HG02588 (cell line): ENCODE results near the gene CNOT1.
"Not testable (repeated sequence)": the region's sequence is repeated elsewhere in the genome, so short reads cannot be mapped to it uniquely, and the experiment has no call there.

Source experiments
- ATAC-seq: cut with Tn5 transposase; IDR thresholded peaks from one replicate; pipeline ENCODE4 v1.9.1; 2021; ENCODE audit warnings: mild to moderate bottlenecking, moderate library complexity; ENCODE audit not compliant: unreplicated experiment

The CNOT1 gene

DNA sequence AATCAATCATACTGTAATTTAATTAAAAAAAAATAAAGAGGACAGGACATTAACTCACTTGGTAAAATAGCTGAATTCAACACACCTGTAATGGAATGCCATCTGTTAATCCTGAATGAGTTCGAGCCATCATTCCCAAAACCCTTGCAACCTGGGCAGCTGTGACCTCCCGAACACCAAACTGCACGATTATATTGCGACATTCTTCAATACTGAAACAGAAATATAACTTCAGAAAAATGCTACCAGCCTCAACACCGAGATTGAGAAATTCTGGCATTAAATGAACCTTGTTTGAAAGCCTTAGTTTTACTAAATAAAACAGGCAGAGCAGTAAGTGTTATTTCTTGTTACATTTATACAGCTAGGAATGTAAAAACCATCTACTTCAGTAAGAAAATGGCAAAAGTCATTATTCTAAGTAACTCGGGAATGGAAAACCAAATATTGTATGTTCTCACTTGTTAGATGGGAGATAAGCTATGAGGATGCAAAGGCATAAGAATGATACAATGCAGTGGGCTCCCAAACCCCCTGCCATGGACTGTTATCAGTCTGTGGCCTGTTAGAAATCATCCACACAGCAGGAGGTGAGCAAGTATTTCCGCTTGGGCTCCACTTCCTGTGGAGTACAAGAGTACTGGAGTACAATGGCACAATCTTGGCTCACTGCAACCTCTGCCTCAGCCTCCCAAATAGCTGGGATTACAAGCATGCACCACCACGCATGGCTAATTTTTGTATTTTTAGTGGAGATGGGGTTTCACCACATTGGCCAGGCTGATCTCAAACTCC, 46.5 kb downstream of the CNOT1 start:
- no peak for ATAC-seq

- no peak for ATAC-seq
Measured at GRCh38 chr16:58582133-58582532, 47.5 kb downstream of the CNOT1 start.

- ATAC-seq = no peak
Measured at GRCh38 chr16:58579587-58579986, 50.0 kb downstream of the CNOT1 start.

GRCh38 chr16:58578642-58579041, 51.0 kb downstream of the CNOT1 start:
- ATAC-seq = no peak

- ATAC-seq = no peak
Measured at GRCh38 chr16:58577141-58577540, 52.5 kb downstream of the CNOT1 start.

DNA sequence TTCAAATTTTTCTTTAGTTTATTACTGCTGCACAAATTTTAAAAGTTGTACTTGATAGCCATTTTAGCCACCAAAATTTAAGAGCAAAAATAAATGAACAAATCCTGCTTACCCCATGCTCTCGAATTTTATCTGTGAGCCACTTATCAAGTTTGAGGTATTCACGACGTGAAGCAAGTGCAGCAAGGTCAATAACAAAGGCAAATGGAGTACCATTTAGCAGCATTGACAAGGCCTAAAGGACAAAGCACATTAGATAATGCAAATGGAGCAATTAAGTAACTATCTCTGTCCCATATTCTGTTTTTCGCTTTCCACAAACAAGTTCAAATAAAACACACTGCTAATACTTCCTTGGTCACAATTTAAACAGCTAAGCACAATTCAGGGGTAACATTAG, 54.7 kb downstream of the CNOT1 start:
- no peak for ATAC-seq

GRCh38 chr16:58565697-58566096, 63.9 kb downstream of the CNOT1 start:
- not testable (repeated sequence) for ATAC-seq

DNA sequence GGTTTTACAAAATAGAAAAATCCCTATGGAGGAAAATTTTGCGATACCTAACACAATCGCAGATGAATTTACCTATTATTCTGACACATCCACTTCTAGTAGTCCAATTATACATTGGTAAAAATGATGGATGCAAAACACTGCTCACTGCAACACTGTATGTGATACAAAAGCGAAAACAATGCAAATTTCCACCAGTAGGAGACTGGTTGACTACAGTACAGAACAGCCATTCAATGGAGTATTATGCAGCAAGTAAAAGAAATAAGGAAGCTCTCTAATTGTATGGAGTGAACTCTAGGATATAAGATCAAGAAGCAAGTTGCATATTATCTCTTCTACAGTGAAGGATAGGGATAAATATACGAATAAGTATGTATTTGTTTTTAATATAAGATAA, 65.9 kb downstream of the CNOT1 start:
- no peak for ATAC-seq

DNA sequence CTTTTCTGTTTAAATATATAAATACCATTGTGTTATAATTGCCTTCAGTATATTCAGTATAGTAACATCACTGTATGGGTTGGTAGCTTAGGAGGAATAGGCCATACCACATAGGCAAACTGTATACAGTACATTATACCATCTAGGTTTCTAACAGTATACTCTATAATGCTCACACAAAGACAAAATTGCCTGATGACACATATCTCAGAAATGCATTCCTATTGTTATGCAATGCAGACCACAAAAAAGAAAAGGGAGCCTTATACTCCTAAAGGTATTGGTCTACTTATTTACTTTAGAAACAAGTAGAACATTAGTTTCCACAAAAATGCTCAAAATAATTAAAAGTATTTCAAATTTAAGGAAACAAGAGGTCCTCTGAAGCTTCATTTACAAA, 66.4 kb downstream of the CNOT1 start:
- no peak for ATAC-seq

GRCh38 chr16:58556678-58557077, 72.9 kb downstream of the CNOT1 start:
- ATAC-seq = no peak

GRCh38 chr16:58551496-58551895, 78.1 kb downstream of the CNOT1 start:
- no peak for ATAC-seq

GRCh38 chr16:58548378-58548777, 81.2 kb downstream of the CNOT1 start:
- ATAC-seq = no peak

DNA sequence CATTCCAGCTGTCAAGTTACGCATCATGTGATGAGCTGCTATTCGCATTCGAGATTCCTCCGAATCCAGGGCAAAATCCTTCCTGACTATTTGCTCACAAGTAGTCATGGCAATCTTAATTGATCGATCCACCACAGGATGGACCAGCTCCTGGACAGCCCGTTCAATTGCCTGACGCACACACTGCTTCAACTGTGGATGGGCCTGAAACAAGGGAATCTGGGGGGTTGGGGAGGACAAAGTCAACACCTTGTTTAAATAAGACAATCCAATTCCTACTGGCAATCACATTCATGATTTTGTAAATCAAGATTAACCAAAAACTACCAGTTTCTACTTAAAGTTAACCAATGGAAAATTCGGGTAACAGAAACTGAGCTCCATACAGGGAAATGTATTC, 85.9 kb downstream of the CNOT1 start:
- ATAC-seq = no peak

- no peak for ATAC-seq
Measured at GRCh38 chr16:58542291-58542690, 87.3 kb downstream of the CNOT1 start.

DNA sequence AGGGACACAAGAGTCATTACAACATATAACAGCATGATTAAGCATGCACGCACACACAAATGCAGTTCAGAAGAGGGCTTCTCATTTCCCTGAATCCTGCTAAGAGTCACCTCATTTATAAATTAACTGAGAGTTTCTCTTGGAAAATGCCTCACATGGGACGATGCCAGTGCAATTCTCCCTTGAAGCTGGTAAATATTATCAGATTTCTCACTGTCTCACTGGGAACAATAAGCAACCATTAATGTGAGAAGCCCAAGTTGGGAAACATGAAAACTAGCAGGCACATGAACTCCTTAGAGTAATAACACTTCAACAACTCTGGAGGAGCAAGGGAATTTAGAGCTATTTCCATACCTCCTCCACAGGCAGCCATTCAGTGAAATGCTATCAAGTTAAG, 87.9 kb downstream of the CNOT1 start:
- ATAC-seq = no peak

- ATAC-seq = no peak
Measured at GRCh38 chr16:58537124-58537906, 92.3 kb downstream of the CNOT1 start.

- ATAC-seq = no peak
Measured at GRCh38 chr16:58536278-58536677, 93.3 kb downstream of the CNOT1 start.

- no peak for ATAC-seq
Measured at GRCh38 chr16:58535100-58535499, 94.5 kb downstream of the CNOT1 start.

DNA sequence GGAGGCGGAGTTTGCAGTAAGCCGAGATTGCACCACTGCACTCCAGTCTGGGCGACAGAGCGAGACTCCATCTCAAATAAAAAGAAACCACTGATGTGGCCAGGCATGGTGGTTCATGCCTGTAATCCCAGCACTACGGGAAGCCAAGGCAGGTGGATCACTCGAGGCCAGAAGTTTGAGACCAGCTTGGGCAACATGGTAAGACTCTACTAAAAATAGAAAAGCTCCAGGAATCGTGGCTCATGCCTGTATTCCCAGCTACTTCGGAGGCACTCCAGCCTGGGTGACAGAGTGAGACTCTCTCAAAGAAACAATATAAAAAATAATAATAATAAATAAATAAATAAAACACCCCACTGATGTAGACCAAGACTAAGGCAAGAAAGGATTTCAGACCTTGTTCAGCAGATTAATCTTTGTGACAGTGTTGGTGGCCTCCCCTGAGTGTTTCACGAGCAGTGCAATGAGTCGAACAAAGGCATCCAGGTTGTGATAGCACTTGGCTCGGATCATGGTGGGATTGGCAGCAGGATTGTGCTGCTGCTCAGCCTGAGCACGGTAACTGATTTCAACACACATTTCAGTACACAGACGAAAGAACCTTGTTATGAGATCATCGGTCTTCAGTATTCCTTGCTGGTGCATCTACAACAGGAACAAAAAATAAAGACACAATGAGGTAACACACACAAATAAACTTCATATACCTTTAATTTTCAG, 95.7 kb downstream of the CNOT1 start:
- ATAC-seq = no peak

GRCh38 chr16:58532414-58532813, 97.2 kb downstream of the CNOT1 start:
- ATAC-seq = no peak

DNA sequence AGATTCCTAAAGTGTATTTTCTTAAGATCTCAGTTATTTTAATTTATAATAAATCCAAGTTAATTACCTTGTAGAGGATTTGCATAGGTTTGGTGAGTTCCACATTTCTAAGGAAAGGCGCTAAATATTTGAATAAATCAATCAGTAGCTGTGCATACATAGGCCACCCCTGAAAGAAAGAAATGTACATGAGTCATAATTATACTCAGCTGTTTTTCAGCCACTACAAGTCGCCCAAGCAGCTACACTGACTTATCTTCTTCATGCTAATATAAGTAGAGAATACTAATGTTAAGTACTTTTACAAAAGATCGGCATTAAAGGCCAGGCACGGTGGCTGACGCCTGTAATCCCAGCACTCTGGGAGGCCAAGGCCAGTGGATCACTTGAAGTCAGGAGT, 99.4 kb downstream of the CNOT1 start:
- ATAC-seq = no peak

DNA sequence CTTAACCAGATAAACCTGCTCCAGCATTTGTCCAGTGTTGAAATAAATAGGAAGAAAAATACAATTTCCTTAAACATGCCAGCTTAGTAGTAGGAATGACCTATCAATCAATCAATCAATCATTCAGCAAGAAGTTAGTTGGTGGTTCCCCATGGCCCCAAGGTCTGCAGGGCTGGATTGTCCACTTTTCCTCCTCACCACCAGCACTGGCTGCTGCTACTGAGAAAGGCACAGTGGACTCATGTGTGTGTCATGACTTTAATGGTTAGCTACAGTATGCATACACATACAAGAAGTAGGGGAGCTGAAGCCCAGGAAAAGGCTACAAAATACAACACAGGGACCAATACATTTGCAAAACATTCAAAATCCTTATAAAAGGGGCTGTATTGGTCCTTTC, 109.9 kb downstream of the CNOT1 start:
- no peak for ATAC-seq
